Retinal pigment epithelial cell (primary cell): ENCODE data around the gene KLHL22.
"Not testable (repeated sequence)": the region's sequence is repeated elsewhere in the genome, so short reads cannot be mapped to it uniquely, and the experiment has no call there.

Source experiments
- DNase-seq: peaks from one replicate; pipeline ENCODE4 v3.0.0-alpha.2; 2010; ENCODE audit warnings: low read depth
- H3K4me3 ChIP-seq: 2 replicates; pipeline ENCODE4 v1.5.1; 2011; ENCODE audit warnings: mild to moderate bottlenecking, low read length, control low read depth, moderate library complexity
- TF ChIP-seq, protein P1 (sequence below): conservative IDR thresholded peaks from 2 replicates; pipeline ENCODE4 v1.5.1; 2011; ENCODE audit warnings: low read depth, low read length, control low read depth, inconsistent platforms

Gene KLHL22

DNA sequence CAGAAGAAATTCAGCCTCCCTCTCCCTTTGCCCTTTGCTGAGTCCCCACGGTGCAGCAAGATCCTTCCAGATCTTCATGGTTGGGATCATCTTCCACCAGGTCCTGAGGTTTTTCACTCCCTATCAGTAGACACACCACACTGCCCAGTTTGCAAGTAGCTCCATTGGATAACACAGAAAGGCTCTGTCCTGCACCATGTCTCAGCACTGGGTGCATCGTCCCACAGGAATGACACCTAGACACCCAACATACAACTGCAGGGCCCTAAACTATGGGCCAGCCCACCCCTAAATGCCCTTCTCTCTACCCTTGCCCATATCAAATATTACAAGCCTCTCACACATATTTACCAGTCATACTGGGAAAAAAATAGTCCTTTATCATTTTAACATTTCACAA, 9.4 kb downstream of the KLHL22 start:
- no peak overlapping the region for H3K4me3 ChIP-seq
- TF ChIP-seq, protein P1, sequence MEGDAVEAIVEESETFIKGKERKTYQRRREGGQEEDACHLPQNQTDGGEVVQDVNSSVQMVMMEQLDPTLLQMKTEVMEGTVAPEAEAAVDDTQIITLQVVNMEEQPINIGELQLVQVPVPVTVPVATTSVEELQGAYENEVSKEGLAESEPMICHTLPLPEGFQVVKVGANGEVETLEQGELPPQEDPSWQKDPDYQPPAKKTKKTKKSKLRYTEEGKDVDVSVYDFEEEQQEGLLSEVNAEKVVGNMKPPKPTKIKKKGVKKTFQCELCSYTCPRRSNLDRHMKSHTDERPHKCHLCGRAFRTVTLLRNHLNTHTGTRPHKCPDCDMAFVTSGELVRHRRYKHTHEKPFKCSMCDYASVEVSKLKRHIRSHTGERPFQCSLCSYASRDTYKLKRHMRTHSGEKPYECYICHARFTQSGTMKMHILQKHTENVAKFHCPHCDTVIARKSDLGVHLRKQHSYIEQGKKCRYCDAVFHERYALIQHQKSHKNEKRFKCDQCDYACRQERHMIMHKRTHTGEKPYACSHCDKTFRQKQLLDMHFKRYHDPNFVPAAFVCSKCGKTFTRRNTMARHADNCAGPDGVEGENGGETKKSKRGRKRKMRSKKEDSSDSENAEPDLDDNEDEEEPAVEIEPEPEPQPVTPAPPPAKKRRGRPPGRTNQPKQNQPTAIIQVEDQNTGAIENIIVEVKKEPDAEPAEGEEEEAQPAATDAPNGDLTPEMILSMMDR, result no peak
- DNase-seq, result no peak

DNA sequence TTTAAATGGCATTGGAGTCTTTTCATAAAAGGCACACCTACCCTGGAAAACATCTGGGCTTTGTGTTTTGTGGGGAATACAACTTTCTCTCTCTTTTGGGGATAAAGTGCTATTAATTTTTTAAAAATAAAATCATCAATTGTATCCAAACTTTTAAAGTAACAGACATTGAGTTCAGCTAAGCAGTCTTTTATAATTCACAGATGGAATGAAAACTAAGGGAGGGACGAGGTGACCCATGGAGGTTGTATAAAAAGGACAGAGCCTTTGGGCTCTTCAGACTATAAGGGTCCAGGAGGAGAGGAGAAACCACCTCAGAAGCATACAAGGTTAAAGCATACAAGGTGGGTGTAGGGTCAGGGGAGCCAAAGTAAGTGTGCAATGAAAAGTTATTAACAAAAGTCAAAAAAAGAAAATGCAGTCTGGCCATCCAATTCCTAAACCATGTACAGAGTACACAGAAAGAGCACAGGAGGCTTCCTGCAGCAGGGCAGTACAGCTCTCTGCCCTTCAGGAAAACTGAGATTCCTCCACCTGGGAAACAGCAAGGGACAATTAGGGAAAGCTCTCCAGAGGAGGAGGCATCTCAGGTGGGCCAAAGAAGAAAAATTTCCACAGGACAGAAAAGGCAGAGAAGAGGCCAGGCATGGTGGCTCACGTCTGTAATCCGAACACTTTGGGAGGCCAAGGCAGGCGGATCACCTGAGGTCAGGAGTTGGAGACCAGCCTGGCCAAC, 10.5 kb downstream of the KLHL22 start:
- no peak overlapping the region for H3K4me3 ChIP-seq
- DNase-seq, result no peak
- TF ChIP-seq, protein P1, result no peak

DNA sequence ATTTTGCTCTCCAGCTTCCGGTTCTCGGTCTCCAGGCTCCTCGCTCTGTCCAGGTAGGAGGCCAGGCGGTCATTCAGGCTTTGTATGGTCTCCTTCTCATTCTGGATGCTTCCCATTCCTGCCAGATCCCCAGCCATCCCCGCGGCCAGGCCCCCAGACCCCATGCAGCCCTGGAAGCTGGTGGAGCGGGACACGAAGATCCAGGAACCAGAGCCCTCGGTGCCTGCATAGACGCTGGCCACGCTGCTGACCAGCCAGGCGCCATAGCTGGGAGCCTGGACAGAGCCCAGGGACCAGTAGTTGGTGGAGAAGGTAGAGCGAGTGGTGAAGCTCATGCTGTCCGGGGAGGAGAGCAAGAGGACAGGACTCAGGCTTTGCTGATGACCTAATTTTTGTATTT, 11.8 kb downstream of the KLHL22 start:
- DNase-seq, result no peak
- no peak overlapping the region for H3K4me3 ChIP-seq
- TF ChIP-seq, protein P1, result no peak

DNA sequence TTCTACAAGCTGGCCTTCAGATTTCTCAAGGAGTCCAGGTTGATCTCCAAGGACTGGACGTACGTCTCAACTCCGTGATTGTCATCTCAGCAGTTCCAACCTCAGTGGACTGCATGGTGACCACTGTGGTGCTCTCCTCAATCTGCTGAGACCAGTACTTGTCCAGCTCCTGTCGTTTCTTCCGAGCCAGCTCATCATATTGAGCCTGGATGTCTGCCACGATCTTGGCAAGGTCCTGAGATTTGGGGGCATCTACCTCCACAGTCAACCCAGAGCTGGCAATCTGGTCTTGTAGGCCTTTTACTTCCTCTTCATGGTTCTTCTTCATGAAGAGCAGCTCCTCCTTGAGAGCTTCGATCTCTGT, 12.5 kb downstream of the KLHL22 start:
- not testable (repeated sequence) for H3K4me3 ChIP-seq, DNase-seq

DNA sequence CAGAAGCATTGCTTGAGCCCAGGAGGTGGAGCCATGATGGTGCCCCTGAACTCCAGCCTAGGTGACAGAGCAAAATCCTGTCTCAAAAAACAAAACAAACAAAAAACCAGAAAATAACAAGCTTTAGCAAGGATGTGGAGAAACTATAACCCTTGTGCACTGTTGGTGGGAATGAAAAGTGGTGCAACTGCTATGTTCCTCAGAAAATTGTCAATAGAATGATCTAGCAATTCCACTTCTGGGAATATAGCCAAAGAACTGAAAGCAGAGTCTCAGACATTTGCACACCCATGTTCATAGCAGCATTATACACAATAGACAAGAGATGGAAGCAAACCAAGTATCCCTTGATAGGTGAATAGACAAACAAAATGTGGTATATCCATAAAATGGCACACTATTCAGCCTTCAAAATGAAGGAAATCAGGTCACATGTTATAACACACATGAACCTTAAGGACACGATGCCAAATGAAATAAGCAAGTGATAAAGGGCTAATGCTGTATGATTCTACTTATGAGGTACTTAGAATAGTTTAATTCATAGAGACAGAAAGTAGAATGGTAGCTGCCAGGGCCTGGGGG, 15.9 kb downstream of the KLHL22 start:
- H3K4me3 ChIP-seq, result no peak overlapping the region
- TF ChIP-seq, protein P1, result no peak
- DNase-seq, result no peak

DNA sequence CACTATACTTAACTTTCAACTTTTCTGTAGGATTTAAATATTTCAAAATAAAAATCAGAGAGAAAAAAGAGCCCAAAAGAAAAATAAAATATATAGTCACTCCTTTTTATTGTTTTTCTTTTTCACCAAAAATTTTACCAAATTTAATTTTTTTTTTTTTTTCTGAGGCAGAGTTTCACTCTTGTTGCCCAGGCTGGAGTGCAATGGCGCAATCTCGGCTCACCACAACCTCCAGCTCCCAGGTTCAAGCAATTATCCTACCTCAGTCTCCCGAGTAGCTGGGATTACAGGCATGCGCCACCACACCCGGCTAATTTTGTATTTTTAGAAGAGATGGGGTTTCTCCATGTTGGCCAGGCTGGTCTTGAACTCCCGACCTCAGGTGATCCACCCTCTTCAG, 17.5 kb downstream of the KLHL22 start:
- H3K4me3 ChIP-seq, DNase-seq: not testable (repeated sequence)

DNA sequence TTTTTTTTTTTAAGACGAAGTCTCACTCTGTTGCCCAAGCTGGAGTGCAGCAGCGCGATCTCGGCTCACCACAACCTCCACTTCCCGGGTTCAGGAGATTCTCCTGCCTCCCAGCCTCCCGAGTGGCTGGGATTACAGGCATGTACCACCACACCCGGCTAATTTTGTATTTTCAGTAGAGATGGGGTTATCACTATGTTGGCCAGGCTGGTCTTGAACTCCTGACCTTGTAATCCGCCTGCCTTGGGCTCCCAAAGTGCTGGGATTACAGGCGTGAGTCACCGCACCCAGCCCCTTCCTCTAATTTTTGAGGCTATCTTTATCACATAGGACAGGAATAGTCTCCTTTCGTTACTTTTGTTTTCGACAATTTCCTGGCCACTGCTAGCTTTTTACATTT, 20.0 kb downstream of the KLHL22 start:
- DNase-seq, H3K4me3 ChIP-seq: not testable (repeated sequence)

DNA sequence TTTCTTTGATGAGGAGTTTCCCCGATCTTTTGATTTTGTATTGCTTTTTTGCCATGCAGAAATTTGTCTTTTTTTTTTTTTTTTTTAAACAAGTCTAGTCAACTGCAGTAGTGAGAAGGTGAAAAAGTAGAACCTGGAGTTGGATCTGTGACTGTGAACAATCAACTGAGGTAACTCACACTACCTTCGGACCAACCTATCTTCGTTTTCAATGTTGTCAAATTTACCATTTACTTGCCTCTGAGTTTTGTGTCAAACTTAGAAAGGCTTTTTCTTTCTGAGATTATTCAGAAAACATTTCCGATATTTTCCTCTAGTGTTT, 20.5 kb downstream of the KLHL22 start:
- DNase-seq, result no peak
- no peak overlapping the region for H3K4me3 ChIP-seq
- TF ChIP-seq, protein P1, result no peak
